B cell (primary cell): ENCODE data around the gene RIMBP2. TPM values are rescaled to one million over a fixed set of nuclear protein-coding genes. Genes with fewer than 3 reads are reported as not detected.
A peak's percentile ranks its signal among the peaks of the same experiment; 100 is the strongest.

Experiments used
- ATAC-seq: fragments of 200-7000 bp; cut with Tn5 transposase; one replicate; pipeline ENCODE4 v1.10.0; 2021; ENCODE audit warnings: low read depth, mild to moderate bottlenecking, moderate number of reproducible peaks, moderate library complexity
- CTCF ChIA-PET: fragments of 350-600 bp; sonication (Branson Sonifier 250); formaldehyde crosslinking; loops from one replicate; lab custom pipeline; 2021; ENCODE audit warnings: antibody characterized with exemption, inconsistent platforms; lab: Charles Lee
- POLR2A ChIA-PET: fragments of 350-600 bp; sonication (Branson Sonifier 250); formaldehyde crosslinking; loops from one replicate; lab custom pipeline; 2021; ENCODE audit warnings: antibody characterized with exemption; lab: Charles Lee
- DNase-seq: peaks from one replicate; pipeline ENCODE4 v3.0.0; 2013
- H2AFZ ChIP-seq: 2 replicates; pipeline ENCODE4 v1.6.1; 2012; ENCODE audit warnings: mild to moderate bottlenecking, low read depth, low read length; ENCODE audit not compliant: insufficient read depth, poor library complexity, severe bottlenecking
- H3K27ac ChIP-seq, 2 donors: 1 replicate in 1 of 2; 2 replicates in 1 of 2; pipeline ENCODE4 v1.5.1; 2012 to 2013; ENCODE audit warnings: low read length in 2 of 2, mild to moderate bottlenecking in 2 of 2, moderate library complexity in 1 of 2
- H3K27me3 ChIP-seq, 4 experiments: fragments of 200-600 bp in 1 of 4; sonication (generic) in 1 of 4; replicated peaks in 1 of 4; 1 replicate in 2 of 4; 2 replicates in 2 of 4; pipeline versions ENCODE4 v1.6.1 to v1.7.0; 2013 to 2016; ENCODE audit warnings: low read length in 3 of 4, mild to moderate bottlenecking in 2 of 4, mixed read lengths in 1 of 4, moderate library complexity in 1 of 4; ENCODE audit not compliant: insufficient read depth in 4 of 4, control insufficient read depth in 3 of 4; ENCODE audit errors: control extremely low read depth in 1 of 4
- H3K36me3 ChIP-seq, 2 experiments: replicated peaks in 1 of 2; 1 replicate in 1 of 2; 2 replicates in 1 of 2; pipeline versions ENCODE4 v1.6.1 to v1.7.1; 2013; ENCODE audit warnings: low read length in 1 of 2; ENCODE audit not compliant: insufficient read depth in 2 of 2, control insufficient read depth in 1 of 2; ENCODE audit errors: control extremely low read depth in 1 of 2, extremely low read depth in 1 of 2
- H3K4me1 ChIP-seq, 2 donors: fragments of 200-600 bp in 1 of 2; sonication (generic) in 1 of 2; 1 replicate in 1 of 2; 2 replicates in 1 of 2; pipeline versions ENCODE4 v1.5.1 to v1.6.1; 2013 to 2017; ENCODE audit warnings: low read length in 2 of 2; ENCODE audit not compliant: control insufficient read depth in 2 of 2, insufficient read depth in 2 of 2
- H3K4me2 ChIP-seq: replicated peaks from 2 replicates; pipeline ENCODE3; 2012; ENCODE audit warnings: mild to moderate bottlenecking, low read depth, low read length; ENCODE audit not compliant: poor library complexity, severe bottlenecking
- H3K4me3 ChIP-seq, 5 experiments: fragments of 200-600 bp in 1 of 5; sonication (generic) in 1 of 5; 1 replicate in 3 of 5; 2 replicates in 2 of 5; pipeline versions ENCODE4 v1.5.1 to v1.7.0; 2011 to 2016; ENCODE audit warnings: low read length in 4 of 5, mild to moderate bottlenecking in 4 of 5, low read depth in 2 of 5, control low read depth in 1 of 5, moderate library complexity in 1 of 5; ENCODE audit not compliant: insufficient read depth in 1 of 5; ENCODE audit errors: control extremely low read depth in 1 of 5, extremely low read depth in 1 of 5
- H3K79me2 ChIP-seq: fragments of 200-600 bp; sonication (generic); one replicate; pipeline ENCODE4 v1.6.0; 2016; ENCODE audit warnings: low read length; ENCODE audit not compliant: control insufficient read depth, insufficient read depth
- H3K9ac ChIP-seq: fragments of 200-600 bp; sonication (generic); 2 replicates; pipeline ENCODE4 v1.6.1; 2017; ENCODE audit warnings: mild to moderate bottlenecking, low read length, moderate library complexity
- H3K9me3 ChIP-seq, 3 donors: one replicate each; pipeline versions ENCODE4 v1.6.1 to v1.7.1; 2013; ENCODE audit warnings: low read length in 2 of 3; ENCODE audit not compliant: control insufficient read depth in 2 of 3, insufficient read depth in 1 of 3; ENCODE audit errors: control extremely low read depth in 1 of 3
- H4K20me1 ChIP-seq: 2 replicates; pipeline ENCODE4 v1.6.0; 2012; ENCODE audit warnings: mild to moderate bottlenecking, low read length; ENCODE audit not compliant: insufficient read depth, control insufficient read depth, poor library complexity, severe bottlenecking
- H3K27ac Mint-ChIP-seq: one replicate; pipeline ENCODE4 v1.8.0; 2021; ENCODE audit warnings: mixed read lengths
- H3K27me3 Mint-ChIP-seq: one replicate; pipeline ENCODE4 v1.8.0; 2021; ENCODE audit warnings: mixed read lengths
- H3K4me1 Mint-ChIP-seq: one replicate; pipeline ENCODE4 v1.8.0; 2021; ENCODE audit warnings: mixed read lengths
- H3K4me3 Mint-ChIP-seq: one replicate; pipeline ENCODE4 v1.8.0; 2021; ENCODE audit warnings: mixed read lengths
- H3K9me3 Mint-ChIP-seq: one replicate; pipeline ENCODE4 v1.8.0; 2022; ENCODE audit warnings: mixed read lengths; ENCODE audit not compliant: insufficient read depth
- EZH2 ChIP-seq: IDR thresholded peaks from 2 replicates; pipeline ENCODE4 v1.6.1; 2012; ENCODE audit warnings: borderline replicate concordance, low read depth, mild to moderate bottlenecking, moderate library complexity, low read length; ENCODE audit not compliant: insufficient read depth, poor library complexity, severe bottlenecking
- WGBS: methylation state at CpG from one replicate; pipeline ENCODE4 v1.1.5; 2013; ENCODE audit warnings: missing lambda C conversion rate; ENCODE audit not compliant: insufficient coverage; 5-methylcytosine and 5-hydroxymethylcytosine counted together
- intact Hi-C: fragments of 100-400 bp; cut with micrococcal nuclease; formaldehyde crosslinking; loops from one replicate; pipeline ENCODE4 v1.10.0; 2022
- polyA plus RNA-seq: library from polyadenylated mRNA; depleted of rRNA; stranded (reverse); fragments of >200 nt; gene quantifications from 2 replicates; pipeline ENCODE4 v1.2.3, GENCODE V29; 2012
- total RNA-seq, 2 donors: library from RNA; stranded (reverse); fragments of 120-200 nt in 1 of 2; gene quantifications; 1 replicate in 1 of 2; 2 replicates in 1 of 2; pipeline versions ENCODE4 v1.2.3 to v1.2.4, GENCODE V29; 2013 to 2022
- TF ChIP-seq, protein P1 (sequence below): fragments of 200-600 bp; IDR thresholded peaks from one replicate; pipeline ENCODE4 v1.8.0; 2022; ENCODE audit warnings: antibody characterized with exemption, mild to moderate bottlenecking

RIMBP2 gene
- total and polyA plus RNA-seq, 2 donors (not counting 1 experiment from before 2014, with no cell fraction given), result not detected

DNA sequence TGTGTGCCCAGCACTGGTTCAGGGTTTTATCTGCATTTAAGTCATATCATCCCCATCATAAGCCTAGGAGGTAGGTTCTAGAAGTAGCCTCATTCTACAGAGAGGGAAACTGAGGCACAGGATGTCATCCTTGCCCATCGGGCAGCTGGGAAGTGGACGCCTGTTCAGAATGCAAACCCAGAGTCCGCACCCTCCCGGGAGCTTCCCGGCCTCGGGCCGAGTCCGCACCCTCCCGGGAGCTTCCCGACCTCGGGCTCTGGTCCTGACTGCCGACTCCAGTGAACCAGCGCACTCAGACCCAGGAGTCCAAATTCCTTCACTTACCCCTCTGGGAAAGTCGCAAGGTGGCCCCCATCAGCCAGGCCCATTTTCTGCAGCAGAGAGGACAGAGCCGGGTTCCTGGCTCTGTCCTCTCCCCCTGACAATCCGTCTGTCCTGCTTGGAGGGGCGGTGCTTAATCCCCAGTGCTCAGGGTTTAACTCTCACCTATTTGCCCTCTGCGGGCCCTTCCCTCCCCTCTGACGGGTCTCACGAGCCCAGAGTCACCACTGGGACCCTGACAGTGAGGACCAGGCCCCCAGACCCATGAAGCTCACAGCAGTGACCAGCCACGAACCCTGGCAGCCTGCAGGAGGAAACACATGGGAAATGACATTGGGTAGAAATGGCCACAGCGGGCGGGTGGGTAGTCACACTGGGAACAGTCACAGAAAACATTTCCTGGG lies 236.5 kb downstream of the RIMBP2 start:
- Histone ChIP-seq H3K27me3 (peaks cover 0 to 2% (median 0%) of the 10 kb centered on the region in 4 experiments), H3K4me2 (no peak overlapping the region), H4K20me1 (no peaks in the 10 kb centered on the region), H2AFZ (no peak overlapping the region), H3K9ac (no peak overlapping the region), H3K36me3 (no peaks in the 10 kb centered on the region), H3K4me3 (peak overlapping the region in 1 of 5 experiments; percentile 4), H3K79me2 (no peaks in the 10 kb centered on the region), H3K4me1 (no peaks in the 10 kb centered on the region), H3K9me3 (peaks cover 0 to 14% (median 0%) of the 10 kb centered on the region in 3 donors), H3K27ac (no peak overlapping the region)
- H3K27me3 Mint-ChIP-seq, result no peaks in the 10 kb centered on the region
- no peak overlapping the region for H3K4me3 Mint-ChIP-seq
- ChIA-PET POLR2A (no interaction called here), CTCF (no interaction called here)
- no peak overlapping the region for H3K27ac Mint-ChIP-seq
- DNase-seq (no peak), ATAC-seq (no peak)
- intact Hi-C loops, result no loop called here
- no peaks in the 10 kb centered on the region for H3K4me1 Mint-ChIP-seq
- WGBS, result 80% methylated on average over 20 of the region's 23 CpGs
- TF ChIP-seq, protein P1, sequence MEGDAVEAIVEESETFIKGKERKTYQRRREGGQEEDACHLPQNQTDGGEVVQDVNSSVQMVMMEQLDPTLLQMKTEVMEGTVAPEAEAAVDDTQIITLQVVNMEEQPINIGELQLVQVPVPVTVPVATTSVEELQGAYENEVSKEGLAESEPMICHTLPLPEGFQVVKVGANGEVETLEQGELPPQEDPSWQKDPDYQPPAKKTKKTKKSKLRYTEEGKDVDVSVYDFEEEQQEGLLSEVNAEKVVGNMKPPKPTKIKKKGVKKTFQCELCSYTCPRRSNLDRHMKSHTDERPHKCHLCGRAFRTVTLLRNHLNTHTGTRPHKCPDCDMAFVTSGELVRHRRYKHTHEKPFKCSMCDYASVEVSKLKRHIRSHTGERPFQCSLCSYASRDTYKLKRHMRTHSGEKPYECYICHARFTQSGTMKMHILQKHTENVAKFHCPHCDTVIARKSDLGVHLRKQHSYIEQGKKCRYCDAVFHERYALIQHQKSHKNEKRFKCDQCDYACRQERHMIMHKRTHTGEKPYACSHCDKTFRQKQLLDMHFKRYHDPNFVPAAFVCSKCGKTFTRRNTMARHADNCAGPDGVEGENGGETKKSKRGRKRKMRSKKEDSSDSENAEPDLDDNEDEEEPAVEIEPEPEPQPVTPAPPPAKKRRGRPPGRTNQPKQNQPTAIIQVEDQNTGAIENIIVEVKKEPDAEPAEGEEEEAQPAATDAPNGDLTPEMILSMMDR, result no peak
- TF ChIP-seq EZH2, result no peak
- no peaks in the 10 kb centered on the region for H3K9me3 Mint-ChIP-seq

DNA sequence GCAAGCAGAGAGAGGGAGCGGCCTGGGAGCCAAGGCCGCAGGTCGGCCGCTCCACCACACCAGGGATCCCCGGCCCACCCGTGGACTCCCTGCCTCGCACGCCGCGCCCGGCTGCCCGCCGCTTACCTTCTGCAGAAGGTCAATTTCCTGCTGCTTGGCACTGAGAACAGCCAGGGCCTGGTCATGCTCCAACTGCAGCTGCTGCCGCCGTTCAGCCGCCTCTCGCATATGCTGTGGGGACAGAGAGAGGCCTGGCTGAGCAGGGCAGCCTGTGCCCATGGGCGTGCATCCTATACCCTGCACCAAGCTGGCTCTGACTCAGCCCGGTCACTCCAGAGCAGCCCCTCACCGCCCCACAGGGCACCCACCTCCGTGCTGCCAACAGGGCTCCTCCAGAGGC lies 237.3 kb downstream of the RIMBP2 start:
- Mint-ChIP-seq H3K9me3 (no peaks in the 10 kb centered on the region), H3K27ac (no peak overlapping the region), H3K4me1 (no peaks in the 10 kb centered on the region), H3K4me3 (no peak overlapping the region), H3K27me3 (no peaks in the 10 kb centered on the region)
- H3K27ac ChIP-seq, result no peak overlapping the region
- DNase-seq, result no peak
- TF ChIP-seq EZH2, result no peak
- TF ChIP-seq, protein P1, result no peak
- no peaks in the 10 kb centered on the region for H3K79me2 ChIP-seq
- H3K27me3 ChIP-seq, result peaks cover 0 to 2% (median 0%) of the 10 kb centered on the region in 4 experiments
- peaks cover 0 to 22% (median 0%) of the 10 kb centered on the region in 3 donors for H3K9me3 ChIP-seq
- H3K36me3 ChIP-seq, result no peaks in the 10 kb centered on the region
- H3K4me3 ChIP-seq, result peak overlapping the region in 1 of 5 experiments; percentile 4
- CTCF ChIA-PET, result no interaction called here
- no peaks in the 10 kb centered on the region for H3K4me1 ChIP-seq
- no peak overlapping the region for H3K4me2 ChIP-seq
- no peak overlapping the region for H3K9ac ChIP-seq
- POLR2A ChIA-PET, result no interaction called here
- 87% methylated on average over 21 of the region's 21 CpGs for WGBS
- H2AFZ ChIP-seq, result no peak overlapping the region
- intact Hi-C loops, result no loop called here
- no peaks in the 10 kb centered on the region for H4K20me1 ChIP-seq
- ATAC-seq, result no peak
